Memory B cell (primary cell): ENCODE results near the gene LINS1.

Source experiments
- ATAC-seq: fragments of 150-1000 bp; cut with Tn5 transposase; 2 replicates; pipeline ENCODE4 v1.10.0; 2021; ENCODE audit warnings: low read depth, mild to moderate bottlenecking, moderate library complexity
- DNase-seq, 2 donors: peaks; one replicate each; pipeline ENCODE4 v3.0.0; 2022; ENCODE audit warnings: low spot score in 2 of 2
- H3K27ac Mint-ChIP-seq: one replicate; pipeline ENCODE4 v1.8.0; 2022; ENCODE audit warnings: mild to moderate bottlenecking, moderate library complexity, mixed read lengths
- H3K27me3 Mint-ChIP-seq: one replicate; pipeline ENCODE4 v1.8.0; 2022; ENCODE audit warnings: mixed read lengths
- H3K36me3 Mint-ChIP-seq: one replicate; pipeline ENCODE4 v1.8.0; 2022; ENCODE audit warnings: mild to moderate bottlenecking, mixed read lengths
- H3K4me1 Mint-ChIP-seq: one replicate; pipeline ENCODE4 v1.8.0; 2022; ENCODE audit warnings: mixed read lengths
- H3K4me3 Mint-ChIP-seq: one replicate; pipeline ENCODE4 v1.8.0; 2022; ENCODE audit warnings: mild to moderate bottlenecking, moderate library complexity, mixed read lengths
- H3K9me3 Mint-ChIP-seq: one replicate; pipeline ENCODE4 v1.8.0; 2022; ENCODE audit warnings: mixed read lengths

The LINS1 gene

DNA sequence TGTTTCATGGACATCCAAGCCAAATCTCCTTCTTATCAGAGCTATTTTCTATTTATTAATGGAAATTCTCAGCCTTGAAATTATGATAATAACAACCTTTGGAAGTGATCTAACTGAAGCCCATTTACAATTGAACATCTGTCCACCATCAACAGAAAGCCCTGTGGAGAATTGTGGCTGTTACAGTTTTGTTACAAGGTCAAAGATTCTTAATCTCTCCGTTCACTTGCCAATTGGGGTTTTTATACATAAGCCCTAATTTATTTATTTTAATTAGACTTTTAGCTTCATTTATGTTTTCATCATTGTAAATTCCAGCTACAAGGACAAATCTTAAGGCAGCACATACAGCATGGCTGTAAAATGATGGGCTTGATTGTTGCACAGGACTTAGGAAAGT lies 76.5 kb downstream of the LINS1 start:
- Mint-ChIP-seq H3K4me3 (no peak overlapping the region), H3K9me3 (peaks cover 3% of the 10 kb centered on the region), H3K27me3 (peaks cover 2% of the 10 kb centered on the region), H3K27ac (no peak overlapping the region), H3K36me3 (peaks cover 6% of the 10 kb centered on the region), H3K4me1 (peaks cover 2% of the 10 kb centered on the region)
- DNase-seq (no peak), ATAC-seq (no peak)

DNA sequence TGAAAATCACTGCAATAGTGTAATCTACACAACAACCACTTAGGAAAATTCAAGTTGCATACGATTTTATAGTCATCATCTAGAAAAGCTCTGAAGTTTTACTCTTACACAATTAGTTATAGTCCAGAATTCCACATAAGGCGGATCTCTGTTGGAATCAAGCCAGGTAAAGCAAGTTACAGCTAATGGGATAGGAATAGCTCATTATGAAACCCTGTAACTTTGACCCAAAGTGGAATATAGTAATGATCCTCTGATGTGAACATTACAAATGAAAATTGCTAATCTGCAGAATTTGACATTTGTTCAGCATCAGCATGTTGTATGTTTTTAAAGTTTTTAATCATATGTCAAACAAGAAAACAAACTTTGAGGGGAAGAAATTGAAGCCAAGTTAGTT lies 77.7 kb downstream of the LINS1 start:
- Mint-ChIP-seq H3K27ac (no peak overlapping the region), H3K4me3 (no peak overlapping the region), H3K9me3 (peaks cover 3% of the 10 kb centered on the region), H3K4me1 (peaks cover 7% of the 10 kb centered on the region), H3K36me3 (peaks cover 5% of the 10 kb centered on the region), H3K27me3 (peaks cover 2% of the 10 kb centered on the region)
- DNase-seq: no peak
- no peak for ATAC-seq

DNA sequence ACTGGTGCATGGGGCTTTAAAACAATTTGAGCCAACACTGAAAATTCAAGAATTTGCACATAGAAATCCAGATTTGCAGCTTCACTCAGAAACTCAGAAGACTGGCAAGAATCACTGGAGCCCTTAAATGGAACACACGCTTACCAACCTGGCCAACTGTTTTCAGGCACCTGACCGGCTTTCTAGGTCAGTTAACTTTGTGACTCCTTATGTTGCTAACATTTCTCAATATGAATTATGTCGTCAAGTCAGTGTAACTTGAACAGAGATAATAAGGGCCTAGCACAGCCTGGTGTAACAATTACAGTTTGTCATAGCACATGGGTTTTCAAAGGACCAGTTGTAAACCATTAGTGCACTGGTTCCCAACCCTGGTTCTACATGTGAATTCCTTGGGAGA lies 80.1 kb downstream of the LINS1 start:
- H3K36me3 Mint-ChIP-seq: peaks cover 3% of the 10 kb centered on the region
- H3K9me3 Mint-ChIP-seq: peaks cover 3% of the 10 kb centered on the region
- DNase-seq (no peak), ATAC-seq (no peak)
- no peak overlapping the region for H3K27ac Mint-ChIP-seq
- peaks cover 7% of the 10 kb centered on the region for H3K4me1 Mint-ChIP-seq
- no peak overlapping the region for H3K4me3 Mint-ChIP-seq
- H3K27me3 Mint-ChIP-seq: no peaks in the 10 kb centered on the region

DNA sequence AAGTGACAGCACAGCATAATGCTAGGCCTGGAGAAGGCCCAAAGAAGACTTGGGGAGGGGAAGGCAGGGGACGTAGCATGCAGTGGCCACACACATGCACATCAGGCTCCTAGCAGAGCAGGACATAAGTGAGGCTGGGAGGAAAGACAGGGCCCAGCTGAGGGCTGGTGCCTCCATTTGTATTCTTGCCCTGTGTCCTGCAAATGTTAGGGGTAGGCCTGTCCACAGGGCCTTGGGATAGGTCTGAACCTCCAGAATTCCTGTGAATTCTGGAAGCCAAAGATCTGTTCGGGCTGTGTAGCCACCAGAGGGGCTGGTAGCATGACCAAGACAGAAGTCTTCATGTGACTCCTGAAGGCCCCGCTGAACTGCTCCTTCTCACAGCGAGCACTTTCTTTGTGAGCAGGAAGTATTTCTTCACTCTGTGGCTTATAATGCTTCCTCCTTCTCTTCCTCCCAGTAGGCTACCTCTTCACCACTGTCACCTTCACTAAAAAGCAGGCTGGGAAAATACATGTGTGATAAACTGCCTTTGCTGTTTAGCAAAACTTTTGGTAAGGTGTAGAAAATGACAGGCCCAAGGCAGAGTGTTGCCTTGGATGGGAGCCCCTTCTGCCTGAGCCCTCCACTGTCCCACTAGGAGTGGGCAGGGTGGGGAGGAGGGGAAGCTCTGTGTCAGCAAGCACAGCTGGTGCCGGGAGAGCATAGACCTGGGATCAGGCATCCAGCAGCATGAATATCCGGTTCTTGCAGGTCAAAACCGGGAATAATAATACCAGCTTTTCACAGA lies 81.7 kb downstream of the LINS1 start:
- ATAC-seq (no peak), DNase-seq (no peak)
- Mint-ChIP-seq H3K4me3 (peak overlapping the region; percentile 14), H3K27me3 (no peaks in the 10 kb centered on the region), H3K27ac (no peak overlapping the region), H3K4me1 (peaks cover 7% of the 10 kb centered on the region), H3K36me3 (peaks cover 3% of the 10 kb centered on the region), H3K9me3 (peaks cover 3% of the 10 kb centered on the region)

DNA sequence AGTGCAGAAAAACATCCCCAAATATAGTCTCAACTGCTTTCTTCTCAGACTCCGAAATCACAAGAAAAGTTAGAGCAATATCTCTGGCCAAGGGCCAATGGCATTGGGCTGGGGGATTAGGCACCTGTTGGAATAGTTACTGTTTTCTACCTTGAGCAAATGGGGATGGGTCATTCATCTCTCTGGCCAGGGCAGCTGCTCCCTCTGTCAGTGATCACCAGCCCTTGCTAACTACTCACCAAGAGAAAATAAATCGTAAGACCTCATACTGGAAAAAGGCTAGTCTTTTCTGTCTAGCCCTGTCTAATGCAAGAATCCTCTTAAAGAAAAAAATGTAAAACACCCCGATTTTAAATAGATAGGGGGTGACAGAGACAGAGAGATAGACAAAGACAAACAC lies 84.1 kb downstream of the LINS1 start:
- no peaks in the 10 kb centered on the region for H3K9me3 Mint-ChIP-seq
- H3K4me1 Mint-ChIP-seq: peaks cover 7% of the 10 kb centered on the region
- no peak overlapping the region for H3K27ac Mint-ChIP-seq
- H3K4me3 Mint-ChIP-seq: no peak overlapping the region
- ATAC-seq (no peak), DNase-seq (no peak)
- no peaks in the 10 kb centered on the region for H3K27me3 Mint-ChIP-seq
- no peaks in the 10 kb centered on the region for H3K36me3 Mint-ChIP-seq
